HG02610 (cell line): ENCODE results near the gene PRRC2A.
"Not testable (repeated sequence)": the region's sequence is repeated elsewhere in the genome, so short reads cannot be mapped to it uniquely, and the experiment has no call there.

ENCODE experiments used
- ATAC-seq: cut with Tn5 transposase; IDR thresholded peaks from one replicate; pipeline ENCODE4 v1.9.1; 2021; ENCODE audit warnings: mild to moderate bottlenecking, moderate library complexity; ENCODE audit not compliant: unreplicated experiment

PRRC2A gene

GRCh38 chr6:31585491-31585890 lies 35.0 kb upstream of the PRRC2A start:
- no peak for ATAC-seq

DNA sequence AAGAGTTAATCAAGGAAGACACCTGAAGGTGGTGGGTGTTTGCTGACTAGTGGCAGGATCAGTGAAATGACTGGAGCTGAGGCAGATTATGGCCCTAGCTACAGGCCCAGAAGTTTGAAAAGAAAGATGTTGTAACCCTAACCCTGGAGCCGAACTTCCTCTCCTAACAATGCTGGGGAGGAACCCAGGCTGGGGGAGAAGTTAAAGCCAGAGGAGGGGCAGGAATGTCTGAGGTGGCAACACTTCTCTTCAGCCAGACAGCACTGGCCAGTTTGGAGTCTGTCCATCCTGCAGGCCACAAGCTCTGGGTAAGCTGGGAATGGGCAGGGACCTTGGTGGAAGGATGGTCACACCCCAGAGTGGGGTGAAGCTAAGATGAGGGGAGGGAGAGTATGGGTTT lies 34.5 kb upstream of the PRRC2A start, which contains the start of gene LST1:
Gene LST1 (plus strand): TSS at position 270 of the 400 bp plus-strand sequence. CDS start 1,023 bp downstream, outside the sequence.
- ATAC-seq = no peak

GRCh38 chr6:31586599-31587281 lies 33.8 kb upstream of the PRRC2A start:
- peak; percentile 34 for ATAC-seq

DNA sequence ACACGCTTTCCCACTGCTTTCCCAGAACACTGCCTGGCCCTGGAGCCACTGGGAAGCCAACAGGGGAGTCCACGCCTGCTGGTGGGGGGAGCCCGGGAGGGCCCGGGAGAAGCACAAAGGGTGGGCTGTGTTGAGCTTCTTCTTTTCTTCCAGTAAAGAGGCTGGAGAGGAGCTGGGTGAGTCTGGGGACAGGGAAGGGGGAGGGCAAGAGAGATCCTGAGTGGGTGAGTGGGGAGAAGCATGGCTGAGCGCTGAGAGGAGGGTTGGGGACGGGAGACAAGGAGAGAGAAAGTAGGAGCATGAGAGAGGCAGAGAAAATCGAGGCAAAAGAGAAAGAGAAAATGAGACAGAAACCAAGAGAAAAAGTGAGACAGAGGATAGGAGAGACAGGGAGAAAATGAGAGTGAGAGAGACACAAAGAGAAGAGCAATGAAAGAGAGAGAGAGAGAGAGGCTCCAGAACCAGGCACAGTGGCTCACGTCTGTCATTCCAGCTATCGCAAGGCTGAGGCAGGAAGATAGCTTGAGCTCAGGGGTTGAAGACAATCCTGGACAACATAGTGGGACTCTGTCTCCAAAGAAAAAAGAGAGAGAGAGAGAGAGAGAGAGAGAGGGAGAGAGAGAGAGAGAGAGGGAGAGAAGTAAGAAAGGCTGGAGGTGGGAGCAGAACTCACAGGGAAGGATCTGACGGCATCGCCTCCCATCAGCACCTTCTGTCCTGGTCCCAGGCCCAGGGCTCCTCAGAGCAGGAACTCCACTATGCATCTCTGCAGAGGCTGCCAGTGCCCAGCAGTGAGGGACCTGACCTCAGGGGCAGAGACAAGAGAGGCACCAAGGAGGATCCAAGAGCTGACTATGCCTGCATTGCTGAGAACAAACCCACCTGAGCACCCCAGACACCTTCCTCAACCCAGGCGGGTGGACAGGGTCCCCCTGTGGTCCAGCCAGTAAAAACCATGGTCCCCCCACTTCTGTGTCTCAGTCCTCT lies 32.4 kb upstream of the PRRC2A start:
- no peak for ATAC-seq

DNA sequence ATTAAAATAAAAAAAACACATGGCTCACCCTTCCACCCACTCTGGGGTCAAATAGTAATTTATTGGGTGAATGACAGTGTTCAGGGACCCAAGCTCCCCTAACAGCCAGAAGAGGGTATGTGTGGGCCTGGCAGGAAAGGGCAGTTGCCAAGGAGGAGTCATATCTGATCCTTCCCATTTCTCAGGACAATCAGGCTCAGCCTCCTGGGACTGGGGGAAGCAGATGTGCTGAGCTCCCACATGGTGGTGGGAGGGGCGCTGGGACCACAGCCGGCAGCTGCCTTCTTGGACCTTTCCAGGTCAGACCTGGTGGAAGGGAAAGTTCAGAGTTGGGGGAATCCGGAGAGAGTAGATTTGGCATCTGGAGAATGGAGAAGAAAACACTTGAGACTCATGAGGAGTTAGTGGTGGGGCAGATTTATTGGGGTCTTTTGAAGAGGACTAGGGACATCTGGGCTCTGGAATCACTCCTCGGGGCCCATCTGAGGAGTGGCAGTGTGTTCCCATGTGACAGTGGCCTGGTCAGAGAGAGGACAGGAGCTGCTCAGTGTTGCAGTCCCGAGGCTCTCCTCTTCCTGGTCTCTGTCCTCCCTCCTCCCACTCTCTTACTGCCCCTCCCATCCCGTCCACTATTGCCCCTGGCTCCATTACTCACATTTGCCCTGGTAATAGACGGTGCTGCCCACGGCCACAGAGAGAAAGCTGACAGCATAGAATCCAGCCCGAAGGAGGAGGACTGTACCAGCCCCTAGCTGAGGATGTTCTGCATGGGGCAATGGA lies 31.5 kb upstream of the PRRC2A start:
- no peak for ATAC-seq

- not testable (repeated sequence) for ATAC-seq
These were observed 29.8 kb upstream of the PRRC2A start for GRCh38 chr6:31590691-31591090.

GRCh38 chr6:31592396-31592771 lies 28.1 kb upstream of the PRRC2A start:
- no peak for ATAC-seq

- ATAC-seq = no peak
These were observed 23.5 kb upstream of the PRRC2A start for GRCh38 chr6:31597006-31597405.

DNA sequence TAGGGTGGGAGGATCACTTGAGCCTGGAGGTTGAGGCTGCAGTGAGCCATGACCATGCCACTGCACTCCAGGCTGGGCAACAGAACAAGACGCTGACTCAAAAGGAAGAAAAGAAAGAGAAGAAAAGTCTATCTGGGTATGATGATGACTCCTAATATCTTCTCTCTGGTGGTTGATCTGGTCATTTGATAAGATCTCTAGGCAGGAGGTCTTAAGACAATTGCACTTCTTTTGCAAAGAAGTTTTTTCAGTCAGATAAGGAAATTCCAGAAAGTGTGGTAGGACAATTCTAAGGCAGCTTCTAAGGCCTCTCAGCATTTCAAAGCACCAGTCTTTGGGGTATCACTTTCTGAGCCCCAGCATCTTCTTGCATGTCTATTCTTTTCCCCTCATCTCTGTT lies 13.2 kb upstream of the PRRC2A start:
- no peak for ATAC-seq

DNA sequence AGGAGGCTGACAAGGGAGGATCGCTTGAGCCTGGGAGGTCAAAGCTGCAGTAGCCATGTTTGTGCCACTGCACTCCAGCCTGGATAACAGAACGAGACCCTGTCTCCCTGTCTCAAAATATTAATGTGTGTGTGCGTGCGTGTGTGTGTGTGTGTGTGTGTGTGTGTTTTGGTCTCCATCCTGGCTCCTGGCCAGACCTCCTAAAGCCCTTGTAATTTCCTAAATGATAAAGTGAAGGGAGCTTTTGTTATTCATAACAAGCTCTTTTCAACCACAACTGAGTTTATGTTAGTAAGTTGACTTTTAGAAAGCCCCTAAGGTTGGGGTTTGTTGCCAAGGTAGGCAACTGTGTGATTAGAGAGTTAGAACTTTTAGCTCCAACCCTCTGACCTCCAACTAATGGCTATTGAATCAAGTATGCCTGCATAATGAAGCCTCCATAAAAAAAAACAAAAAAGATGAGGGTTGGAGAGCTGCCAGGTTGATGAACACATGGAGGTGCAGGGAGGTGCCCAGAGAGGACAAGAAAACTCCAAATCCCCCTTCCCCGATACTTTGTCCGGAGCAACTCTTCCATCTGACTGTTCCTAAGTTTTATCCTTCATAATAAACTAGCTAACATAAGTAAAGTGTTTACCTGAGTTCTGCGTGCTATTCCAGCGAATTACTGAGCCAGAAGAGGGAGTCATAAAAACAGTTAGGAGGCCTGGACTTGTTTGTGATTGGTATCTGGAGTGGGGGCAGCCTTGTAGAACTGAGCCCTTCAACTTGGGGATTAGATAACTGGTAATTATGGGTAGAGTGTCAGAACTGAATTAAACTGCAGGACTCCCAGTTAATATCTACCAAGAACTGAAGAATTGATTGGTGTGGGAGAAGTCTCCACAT lies 10.8 kb upstream of the PRRC2A start:
- ATAC-seq = no peak

DNA sequence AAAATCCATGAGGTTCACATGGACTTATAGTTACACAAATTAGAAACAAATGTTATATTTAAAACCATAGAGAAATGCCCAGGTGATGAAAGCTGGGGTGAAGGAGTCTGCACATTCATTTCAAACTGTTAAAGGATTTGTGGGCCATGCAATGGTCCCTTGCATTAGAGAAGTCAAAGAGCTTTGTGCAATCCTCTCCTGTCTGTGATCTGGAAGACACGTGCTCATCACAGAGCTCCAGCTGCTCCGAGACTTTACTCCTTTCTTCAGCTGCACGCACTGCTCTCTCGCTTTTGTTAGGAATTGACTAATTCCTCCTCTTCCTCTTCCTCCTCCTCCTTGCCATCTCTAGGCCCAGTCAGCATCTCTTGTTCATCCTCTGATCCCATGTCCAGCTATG lies 9.5 kb upstream of the PRRC2A start:
- no peak for ATAC-seq

DNA sequence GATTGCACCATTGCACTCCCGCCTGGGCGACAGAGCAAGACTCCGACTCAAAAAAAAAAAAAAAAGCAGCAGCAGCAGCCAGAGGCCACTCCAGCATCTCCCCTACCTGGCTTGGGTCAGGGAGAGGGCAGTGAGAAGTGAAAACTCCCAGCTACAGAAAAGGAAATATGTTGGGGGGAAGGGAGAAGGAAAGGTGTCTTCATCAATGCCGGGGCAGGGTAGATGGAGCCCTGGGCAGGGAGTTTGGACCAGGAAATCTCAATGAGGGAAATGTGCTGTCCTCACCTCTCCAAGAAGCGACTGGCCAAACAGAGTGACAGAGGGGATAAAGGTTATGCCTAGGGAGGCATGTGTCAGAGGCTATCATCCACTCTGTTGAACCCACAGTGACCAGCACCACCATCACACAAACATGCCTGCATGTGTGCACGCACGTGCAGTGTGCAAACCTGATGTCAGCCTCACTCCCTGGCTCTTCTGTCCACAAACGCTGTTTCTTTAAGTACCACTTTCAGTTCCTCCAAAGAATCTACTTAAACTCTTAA lies 6.4 kb upstream of the PRRC2A start:
- no peak for ATAC-seq

GRCh38 chr6:31614684-31615578 lies 5.6 kb upstream of the PRRC2A start, which contains the start of gene AIF1:
AIF1 (plus strand) TSS chr6:31615234; CDS start chr6:31615330, 96 bp downstream.
- no peak for ATAC-seq

- ATAC-seq = no peak
These were observed 4.8 kb upstream of the PRRC2A start for GRCh38 chr6:31615748-31616147.

GRCh38 chr6:31617010-31617409 lies 3.5 kb upstream of the PRRC2A start:
- ATAC-seq = no peak

DNA sequence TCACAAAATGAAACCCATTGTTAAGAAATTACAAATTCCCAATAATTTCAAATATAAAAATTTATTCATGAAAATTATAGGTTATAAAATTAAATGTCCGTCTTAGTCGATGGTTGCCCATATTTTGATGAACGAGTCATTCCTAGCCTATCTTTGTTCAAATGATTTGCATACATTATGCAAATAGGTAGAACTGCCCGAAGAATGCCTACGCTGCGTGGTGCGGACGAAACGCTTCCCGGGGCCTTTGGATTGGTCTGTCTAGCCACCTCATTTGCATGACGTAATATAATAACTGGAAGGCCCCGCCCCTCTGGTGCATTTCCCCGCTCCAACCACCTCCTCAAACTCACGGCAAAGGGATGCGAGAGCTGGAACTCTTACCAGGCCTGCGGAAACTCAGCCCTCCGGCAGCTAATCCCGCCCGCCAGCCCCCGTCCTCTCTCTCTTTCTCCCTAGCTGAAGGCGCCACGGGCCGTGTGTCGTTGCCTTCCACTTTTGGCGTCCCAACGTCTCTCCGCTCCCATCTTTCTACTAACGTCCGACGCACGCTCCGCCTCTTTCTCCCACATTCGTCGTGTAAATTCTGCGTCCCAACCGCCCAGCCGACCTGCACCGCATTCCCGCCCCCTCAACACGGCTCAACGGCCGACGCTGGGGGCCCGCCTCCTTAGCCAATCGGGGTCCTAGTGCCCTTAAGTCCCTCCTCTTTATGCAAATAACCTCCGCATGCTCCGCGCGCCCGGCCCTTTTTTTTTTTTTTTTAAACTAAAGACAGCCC lies 520 bp upstream of the PRRC2A start:
- peak; percentile 81 for ATAC-seq

DNA sequence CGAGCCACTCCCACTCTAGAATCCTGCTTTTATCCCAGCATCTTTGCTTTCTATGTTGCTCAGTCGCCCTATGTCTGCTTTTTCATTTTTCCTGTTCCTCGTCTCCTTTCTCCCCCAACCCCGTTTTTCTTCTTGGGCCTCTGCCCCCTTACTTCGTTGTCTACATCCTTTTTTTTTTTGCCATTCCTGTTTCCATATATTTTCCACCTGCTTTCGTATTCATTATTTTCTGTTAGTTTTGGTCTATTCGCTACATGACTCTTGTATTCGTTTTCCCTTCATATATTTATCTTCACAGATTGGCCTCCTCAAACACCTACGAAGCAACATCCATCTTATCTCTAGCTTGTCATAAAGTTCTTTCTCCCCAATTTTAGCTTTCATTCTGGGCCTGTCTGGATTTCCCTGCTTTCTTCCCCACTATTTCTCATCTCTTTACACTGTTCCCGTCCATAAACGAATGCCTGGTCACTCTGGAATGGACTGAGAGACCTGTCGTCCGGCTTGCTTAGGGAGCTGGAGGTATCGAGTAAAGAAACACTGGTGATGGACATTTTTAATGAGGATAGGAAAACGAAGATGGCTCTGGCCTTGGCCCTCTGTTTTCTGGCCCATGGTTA lies 915 bp downstream of the PRRC2A start:
- no peak for ATAC-seq

GRCh38 chr6:31621991-31622390 lies 1.5 kb downstream of the PRRC2A start:
- ATAC-seq = no peak
